NCI-H1694 (cell line): ENCODE results near the gene DYRK1B.
"Not testable (repeated sequence)": the region's sequence is repeated elsewhere in the genome, so short reads cannot be mapped to it uniquely, and the experiment has no call there.

Source experiments
- DNase-seq: peaks from one replicate; lab custom pipeline; 2025; lab: John Stamatoyannopoulos, UW

The DYRK1B gene

GRCh38 chr19:39830406-39830805, 3.6 kb downstream of the DYRK1B start:
- no peak for DNase-seq

DNA sequence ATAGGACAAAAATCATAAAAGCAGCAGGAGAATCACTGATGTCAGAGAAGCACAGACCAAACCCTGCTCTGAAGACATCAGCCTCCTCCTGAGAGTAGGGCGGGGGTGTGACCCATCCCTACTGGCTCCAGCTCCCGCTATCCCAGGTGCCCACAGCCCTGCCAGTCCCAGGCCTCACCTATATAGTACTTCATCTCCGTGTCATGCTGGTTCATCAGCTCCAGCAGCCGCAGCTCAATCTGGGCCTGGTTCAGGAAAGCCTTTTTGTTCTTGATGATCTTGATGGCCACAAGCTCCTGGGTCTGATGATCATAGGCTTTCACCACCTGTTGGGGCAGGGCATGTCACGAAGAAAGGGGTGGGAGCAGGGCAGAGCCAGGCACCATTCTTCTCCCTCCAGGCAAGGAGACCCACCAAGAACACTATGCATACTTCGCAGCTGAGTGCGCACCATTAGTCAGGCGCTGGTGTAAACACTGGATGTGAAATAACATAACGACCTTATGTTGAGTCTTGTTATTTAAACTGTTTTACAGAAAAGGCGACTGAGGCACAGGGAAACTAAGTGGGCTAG, 4.2 kb downstream of the DYRK1B start:
- no peak for DNase-seq

DNA sequence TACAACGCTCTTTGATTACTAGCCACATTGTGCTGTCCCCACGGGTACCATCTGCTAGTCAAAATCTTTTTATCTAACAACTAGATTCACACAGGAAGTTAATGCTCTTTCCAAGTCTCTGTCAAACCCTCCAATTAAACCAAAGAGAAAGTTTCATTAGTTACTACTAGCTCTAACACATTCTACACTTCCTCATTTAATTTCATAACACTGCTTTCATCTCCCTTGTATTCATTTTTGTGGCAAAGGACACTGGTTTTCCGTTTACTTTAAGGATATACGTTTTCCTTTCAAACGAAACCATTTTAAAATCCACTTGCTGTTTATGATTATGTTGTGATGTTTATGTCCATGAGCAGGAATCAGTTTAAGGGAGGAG, 5.3 kb downstream of the DYRK1B start:
- DNase-seq = no peak

DNA sequence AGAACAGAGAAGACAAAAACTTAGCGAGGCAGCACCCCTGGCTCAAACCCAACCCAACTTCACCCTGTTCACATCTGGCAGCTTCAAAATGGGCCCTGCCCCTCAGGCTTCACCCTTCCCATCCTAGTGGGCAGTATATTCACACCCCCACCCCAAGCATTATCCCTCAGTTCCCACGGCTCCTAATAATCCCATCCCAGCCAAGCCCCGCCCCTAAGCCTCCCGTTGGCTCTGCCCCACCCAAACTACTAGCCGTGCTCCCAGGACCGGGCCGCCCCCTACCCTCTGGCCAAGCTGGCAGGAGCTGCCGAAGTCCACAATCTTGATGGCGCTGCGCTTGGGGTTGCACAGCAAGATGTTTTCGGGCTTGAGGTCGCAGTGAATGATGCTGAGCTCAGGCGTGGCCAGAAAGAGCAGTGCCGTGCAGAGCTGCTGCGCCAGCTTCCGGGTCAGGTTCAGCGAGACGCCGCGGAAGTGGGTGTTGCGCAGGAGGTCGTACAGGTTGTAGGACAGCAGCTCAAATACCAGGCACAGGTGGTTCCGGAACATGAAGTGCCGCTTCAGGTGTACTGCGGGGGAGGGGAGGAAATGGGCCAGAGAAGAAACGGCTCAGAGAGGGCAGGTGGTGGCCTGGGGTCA, 5.8 kb downstream of the DYRK1B start:
- DNase-seq = no peak

DNA sequence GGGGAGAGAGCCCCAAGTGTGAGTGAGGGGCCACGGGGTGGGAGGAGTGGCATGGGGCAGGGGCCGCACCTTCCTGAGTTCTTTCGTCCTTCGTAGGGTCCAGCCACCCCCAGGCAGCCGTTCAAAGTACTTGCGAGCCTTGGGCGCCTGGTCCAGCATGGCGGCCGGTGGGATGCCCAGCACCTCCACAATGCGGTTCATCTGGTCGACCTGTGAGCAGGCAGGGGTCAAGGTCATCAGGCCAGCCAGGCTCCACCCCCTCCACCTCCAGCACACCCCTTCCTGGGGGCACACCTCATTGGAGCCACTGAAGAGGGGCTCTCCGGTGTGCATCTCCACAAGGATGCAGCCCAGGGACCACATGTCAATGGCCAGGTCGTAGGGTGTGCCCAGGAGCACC, 6.7 kb downstream of the DYRK1B start:
- DNase-seq = no peak

- DNase-seq = no peak
Observed at GRCh38 chr19:39826311-39826945, 7.5 kb downstream of the DYRK1B start.

DNA sequence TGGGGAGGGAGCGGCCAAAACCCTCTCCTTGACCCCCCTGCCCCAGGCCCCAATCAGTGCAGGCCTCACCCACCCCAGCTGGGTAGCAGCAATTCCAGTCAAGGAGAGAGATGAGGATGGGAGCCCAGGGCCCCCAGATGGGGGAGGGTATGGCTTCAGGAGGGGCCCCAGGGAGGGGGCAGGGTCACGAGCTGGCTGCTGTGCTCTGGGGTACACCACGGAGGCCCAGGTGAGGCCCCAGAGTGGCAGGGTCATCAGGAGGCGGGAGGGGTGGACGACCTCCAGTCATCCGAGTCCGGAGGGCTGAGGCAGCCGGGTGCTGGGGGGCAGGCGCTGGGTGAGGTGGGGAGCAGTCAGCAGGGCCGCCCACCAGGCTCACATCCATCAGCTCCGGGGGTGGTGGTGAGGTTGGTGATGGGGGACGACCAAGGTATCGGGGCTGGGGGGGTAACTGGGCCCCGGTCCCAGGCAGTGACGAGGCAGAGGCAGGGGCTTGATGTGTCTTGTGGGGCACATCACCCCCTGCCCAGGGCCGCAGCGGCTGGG, 8.4 kb downstream of the DYRK1B start:
- no peak for DNase-seq

DNA sequence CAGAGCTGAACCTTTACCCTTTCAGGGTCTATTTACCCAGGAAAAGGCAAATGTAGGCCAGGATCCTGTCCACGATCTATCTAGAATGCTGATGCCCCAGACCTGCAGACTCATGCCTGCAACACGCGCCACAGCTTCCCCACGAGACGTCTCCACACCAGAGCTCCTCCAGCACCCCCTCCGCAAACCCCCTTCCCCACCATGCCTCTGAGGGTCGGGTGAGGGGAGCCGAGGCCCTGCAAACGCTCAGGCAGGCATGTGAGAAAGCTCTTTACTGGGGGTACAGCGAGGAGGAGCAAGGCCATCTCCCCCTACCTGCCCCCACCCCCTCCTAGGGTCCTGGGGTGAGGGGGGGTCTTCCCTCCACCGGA, 8.9 kb downstream of the DYRK1B start:
- DNase-seq = no peak

GRCh38 chr19:39824143-39825092, 9.5 kb downstream of the DYRK1B start:
- DNase-seq = peak; percentile 98

DNA sequence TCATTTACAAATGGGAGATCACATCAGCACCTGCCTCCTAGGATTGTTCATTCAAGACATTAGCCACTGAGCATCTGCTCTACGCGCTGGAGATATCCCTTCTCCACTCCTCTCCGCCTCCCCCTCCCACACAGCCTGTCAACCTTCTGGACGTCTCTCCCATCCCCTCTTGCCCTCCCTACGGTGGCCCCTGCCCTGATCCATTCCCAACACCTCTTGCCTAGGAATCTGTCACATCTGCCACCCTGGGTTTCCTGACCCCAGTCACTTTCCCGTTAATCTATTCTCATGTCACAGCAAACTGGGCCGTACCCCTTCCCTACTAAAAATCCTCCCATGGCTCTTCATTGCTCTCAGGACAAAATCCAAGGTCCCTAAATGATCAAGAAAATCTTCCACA, 10.3 kb downstream of the DYRK1B start:
- DNase-seq = no peak

GRCh38 chr19:39820696-39821095, 13.3 kb downstream of the DYRK1B start:
- DNase-seq = no peak

- no peak for DNase-seq
Observed at GRCh38 chr19:39819786-39820185, 14.2 kb downstream of the DYRK1B start.

DNA sequence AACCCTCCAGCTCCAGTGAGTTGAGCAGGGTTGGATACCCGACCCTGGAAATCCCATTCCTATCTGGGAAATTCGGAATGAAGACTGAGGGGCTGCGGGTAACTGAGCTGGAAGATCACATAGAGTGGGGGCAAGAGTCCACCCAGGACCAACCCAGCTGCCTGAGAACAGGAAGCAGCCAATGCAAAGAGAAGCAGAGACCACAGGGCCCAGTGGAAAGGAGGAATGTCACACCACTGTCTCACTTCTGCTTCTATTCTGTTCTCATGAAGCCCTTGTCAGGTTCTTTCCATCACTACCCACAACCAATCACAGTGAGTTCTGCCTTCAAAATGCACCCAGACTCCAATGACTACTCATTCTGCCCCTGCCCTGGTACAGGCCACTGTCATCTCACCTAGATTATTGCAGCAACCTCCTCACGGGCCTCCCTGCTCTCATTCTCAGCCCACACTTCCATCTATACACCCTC, 15.3 kb downstream of the DYRK1B start:
- DNase-seq = no peak

GRCh38 chr19:39817888-39818561, 15.9 kb downstream of the DYRK1B start:
- DNase-seq = no peak

DNA sequence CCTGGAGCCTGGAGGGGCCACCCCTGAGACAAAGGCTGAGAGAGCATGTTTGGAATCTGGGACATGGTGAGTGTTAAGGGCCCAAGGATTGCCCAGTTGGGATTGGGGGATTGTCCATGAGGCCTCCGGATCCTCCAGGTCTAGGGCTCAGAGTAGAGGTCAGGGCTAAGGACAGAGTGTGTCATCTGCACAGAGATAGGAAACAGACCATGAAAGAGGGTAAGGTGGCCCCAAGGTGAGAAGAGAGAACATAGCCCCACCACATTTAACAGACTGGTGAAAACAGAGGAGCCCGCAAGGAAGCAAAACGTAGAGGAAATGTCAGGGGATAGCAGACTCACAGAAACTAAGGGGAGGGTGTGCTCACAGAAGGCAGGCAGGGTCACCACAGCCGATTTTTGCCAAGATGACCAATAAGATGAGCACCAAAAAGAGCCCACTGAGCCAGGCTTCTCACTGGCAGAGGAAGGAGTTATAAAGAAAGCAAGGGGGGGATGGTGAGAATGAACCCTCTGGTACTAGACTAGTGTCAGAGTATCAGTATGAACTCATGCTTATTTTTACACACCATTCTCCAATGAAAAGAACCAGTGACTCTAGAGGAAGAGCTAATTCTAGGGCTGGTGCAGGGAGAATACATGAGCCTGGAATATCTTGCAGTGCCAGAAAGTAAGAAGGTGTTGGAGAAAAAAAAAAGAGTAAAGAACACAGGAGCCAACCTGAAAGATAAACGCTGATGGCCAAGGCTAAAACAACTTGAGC, 17.5 kb downstream of the DYRK1B start:
- DNase-seq = no peak

- no peak for DNase-seq
Observed at GRCh38 chr19:39814595-39814994, 19.4 kb downstream of the DYRK1B start.

DNA sequence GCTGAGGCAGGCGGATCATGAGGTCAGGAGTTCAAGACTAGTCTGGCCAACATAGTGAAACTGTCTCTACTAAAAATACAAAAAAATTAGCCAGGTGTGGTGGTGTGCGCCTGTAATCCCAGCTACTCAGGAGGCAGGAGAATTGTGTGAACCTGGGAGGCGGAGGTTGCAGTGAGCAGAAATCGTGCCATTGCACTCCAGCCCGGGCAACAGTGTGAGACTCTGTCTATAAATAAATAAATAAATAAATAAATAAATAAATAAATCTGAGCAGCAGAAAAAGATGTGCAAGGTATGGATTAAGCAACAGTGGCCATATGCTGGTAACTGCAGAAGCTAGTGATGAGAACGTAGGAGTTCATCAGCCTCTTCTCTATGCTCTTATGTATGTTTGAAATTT, 19.9 kb downstream of the DYRK1B start:
- DNase-seq = not testable (repeated sequence)

GRCh38 chr19:39813264-39813993, 20.5 kb downstream of the DYRK1B start:
- no peak for DNase-seq

- DNase-seq = no peak
Observed at GRCh38 chr19:39811064-39811463, 22.9 kb downstream of the DYRK1B start.

GRCh38 chr19:39810424-39810823, 23.5 kb downstream of the DYRK1B start:
- DNase-seq = no peak
